HEK293T (cell line): ENCODE data around the gene PRTFDC1.

Experiments used
- ARNT ChIP-seq: fragments of 450-650 bp; IDR thresholded peaks from 2 replicates; pipeline ENCODE4 v1.6.1; 2017; ENCODE audit warnings: mild to moderate bottlenecking
- ELF4 ChIP-seq: fragments of 450-650 bp; IDR thresholded peaks from 2 replicates; pipeline ENCODE4 v1.6.1; 2017; ENCODE audit warnings: antibody characterized with exemption
- FOXA1 ChIP-seq: fragments of 450-650 bp; IDR thresholded peaks from 2 replicates; pipeline ENCODE4 v1.6.1; 2016; ENCODE audit warnings: mild to moderate bottlenecking
- FOXM1 ChIP-seq: fragments of 450-650 bp; IDR thresholded peaks from 2 replicates; pipeline ENCODE4 v1.6.1; 2017; ENCODE audit warnings: mild to moderate bottlenecking, borderline replicate concordance
- HDGF ChIP-seq: fragments of 450-650 bp; IDR thresholded peaks from 2 replicates; pipeline ENCODE4 v1.6.1; 2017; ENCODE audit warnings: antibody characterized with exemption, borderline replicate concordance
- L3MBTL2 ChIP-seq: fragments of 450-650 bp; conservative IDR thresholded peaks from 2 replicates; pipeline ENCODE4 v1.6.1; 2016; ENCODE audit warnings: mild to moderate bottlenecking
- LEF1 ChIP-seq: fragments of 450-650 bp; IDR thresholded peaks from 2 replicates; pipeline ENCODE4 v1.6.1; 2017; ENCODE audit warnings: mild to moderate bottlenecking, borderline replicate concordance
- NFRKB ChIP-seq: fragments of 450-650 bp; IDR thresholded peaks from 2 replicates; pipeline ENCODE4 v1.6.1; 2016; ENCODE audit warnings: mild to moderate bottlenecking, moderate library complexity
- SP1 ChIP-seq: fragments of 450-650 bp; IDR thresholded peaks from 2 replicates; pipeline ENCODE4 v1.6.1; 2017
- SUZ12 ChIP-seq: fragments of 450-650 bp; IDR thresholded peaks from 2 replicates; pipeline ENCODE4 v1.6.1; 2016; ENCODE audit warnings: mild to moderate bottlenecking
- TARDBP ChIP-seq: fragments of 450-650 bp; IDR thresholded peaks from 2 replicates; pipeline ENCODE4 v1.6.1; 2016
- ZNF384 ChIP-seq: fragments of 450-650 bp; IDR thresholded peaks from 2 replicates; pipeline ENCODE4 v1.6.1; 2016

DNA sequence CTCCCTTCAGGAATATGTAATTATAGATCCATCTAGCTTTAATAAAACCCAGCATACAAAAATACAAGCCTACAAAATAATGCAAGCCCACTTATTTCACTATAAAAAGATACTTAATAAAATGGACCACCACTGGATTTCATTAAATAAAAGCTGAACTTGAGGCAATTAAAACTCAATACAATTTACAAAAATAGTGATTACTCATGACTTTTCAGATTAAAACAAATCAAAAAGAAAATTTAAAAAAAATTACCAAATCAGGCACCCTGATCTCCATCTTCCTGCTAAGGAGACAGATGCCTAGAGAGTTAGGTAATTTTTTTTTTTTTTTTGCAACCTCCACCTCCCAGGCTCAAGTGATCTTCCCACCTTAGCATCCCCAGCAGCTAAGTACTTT, 41.8 kb downstream of the PRTFDC1 start:
- TF ChIP-seq LEF1 (no peak), SP1 (no peak), NFRKB (no peak), FOXM1 (no peak), FOXA1 (no peak), ZNF384 (no peak), L3MBTL2 (no peak), HDGF (no peak), ARNT (no peak), TARDBP (no peak), ELF4 (no peak), SUZ12 (no peak)
